GM12891 (cell line): ENCODE measurements around the gene DZIP3.
"Not testable (repeated sequence)": the region's sequence is repeated elsewhere in the genome, so short reads cannot be mapped to it uniquely, and the experiment has no call there.

Experiments
- DNase-seq: peaks from one replicate; pipeline ENCODE4 v3.0.0; 2011; ENCODE audit warnings: low spot score; ENCODE audit not compliant: insufficient read length
- FAIRE-seq: peaks from 2 replicates; lab custom pipeline; 2011; peaks lifted over from hg19 to GRCh38; lab: Jason Lieb, UNC
- PAX5 ChIP-seq: IDR thresholded peaks from 2 replicates; pipeline ENCODE4 v1.6.1; 2011; ENCODE audit warnings: low read length, moderate library complexity, mild to moderate bottlenecking; ENCODE audit not compliant: insufficient read depth, severe bottlenecking
- POLR2A ChIP-seq: IDR thresholded peaks from 2 replicates; pipeline ENCODE4 v1.6.1; 2011; ENCODE audit warnings: low read depth, low read length, control low read depth
- POLR2AphosphoS5 ChIP-seq: IDR thresholded peaks from 2 replicates; pipeline ENCODE4 v1.6.1; 2011; ENCODE audit warnings: low read depth, low read length, control low read depth
- POU2F2 ChIP-seq: IDR thresholded peaks from 2 replicates; pipeline ENCODE4 v1.6.1; 2011; ENCODE audit warnings: low read depth, mild to moderate bottlenecking, control low read depth, low read length, moderate library complexity
- SPI1 ChIP-seq: IDR thresholded peaks from 2 replicates; pipeline ENCODE4 v1.6.1; 2011; ENCODE audit warnings: low read depth, low read length, control low read depth
- TAF1 ChIP-seq: IDR thresholded peaks from 2 replicates; pipeline ENCODE4 v1.6.1; 2011; ENCODE audit warnings: low read depth, low read length, control low read depth

The DZIP3 gene

GRCh38 chr3:108598375-108598774, 8.9 kb downstream of the DZIP3 start:
- DNase-seq, result no peak
- no peak for FAIRE-seq
- TF ChIP-seq POLR2AphosphoS5 (no peak), PAX5 (no peak), SPI1 (no peak), POLR2A (no peak), TAF1 (no peak)

GRCh38 chr3:108599677-108600409, 10.3 kb downstream of the DZIP3 start:
- FAIRE-seq, result no peak
- TF ChIP-seq POLR2AphosphoS5 (no peak), POLR2A (no peak), POU2F2 (no peak), TAF1 (no peak), SPI1 (no peak), PAX5 (no peak)

DNA sequence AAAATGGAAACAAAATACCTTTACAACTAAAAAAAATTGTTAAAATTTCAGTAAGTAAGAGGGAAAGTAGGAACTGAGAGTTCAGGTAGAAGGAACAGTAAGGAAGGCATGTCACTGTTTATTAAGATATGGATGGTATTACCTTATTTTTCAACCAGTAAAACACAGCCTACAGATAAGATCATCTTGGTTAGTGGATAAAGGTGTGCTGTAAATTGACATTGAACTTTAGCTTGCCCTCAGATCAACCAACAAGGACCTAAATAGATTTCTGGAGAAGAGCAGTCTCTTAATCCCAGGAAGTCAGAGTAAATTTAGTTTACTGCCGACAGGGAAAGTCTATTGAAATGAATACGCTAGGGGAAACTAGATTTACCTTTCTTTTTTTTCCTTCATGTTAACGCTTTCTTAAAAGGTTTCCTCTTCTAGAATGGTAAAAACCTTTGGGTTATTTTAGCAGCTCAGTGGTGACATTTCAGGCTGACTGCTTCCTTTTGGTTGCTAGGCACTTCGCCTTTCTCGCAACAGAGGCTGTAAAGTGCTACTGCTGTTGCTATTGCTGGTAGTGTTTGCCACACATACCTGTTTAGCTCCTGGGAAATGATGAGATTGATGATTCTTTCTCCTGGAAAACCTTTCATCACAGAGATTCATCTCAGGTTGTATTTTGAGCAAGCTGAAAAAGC, 12.9 kb downstream of the DZIP3 start:
- TF ChIP-seq POU2F2 (no peak), PAX5 (no peak), POLR2A (no peak), POLR2AphosphoS5 (no peak), TAF1 (no peak), SPI1 (no peak)
- FAIRE-seq (peak; percentile 94), DNase-seq (no peak)

More at GRCh38 chr3:108599677-108600409, 10.3 kb downstream of the DZIP3 start:
- no peak for DNase-seq

GRCh38 chr3:108602935-108603294, 13.4 kb downstream of the DZIP3 start:
- DNase-seq, result no peak
- TF ChIP-seq POLR2A (no peak), POU2F2 (no peak), TAF1 (no peak), PAX5 (no peak), SPI1 (no peak), POLR2AphosphoS5 (no peak)
- FAIRE-seq, result no peak

DNA sequence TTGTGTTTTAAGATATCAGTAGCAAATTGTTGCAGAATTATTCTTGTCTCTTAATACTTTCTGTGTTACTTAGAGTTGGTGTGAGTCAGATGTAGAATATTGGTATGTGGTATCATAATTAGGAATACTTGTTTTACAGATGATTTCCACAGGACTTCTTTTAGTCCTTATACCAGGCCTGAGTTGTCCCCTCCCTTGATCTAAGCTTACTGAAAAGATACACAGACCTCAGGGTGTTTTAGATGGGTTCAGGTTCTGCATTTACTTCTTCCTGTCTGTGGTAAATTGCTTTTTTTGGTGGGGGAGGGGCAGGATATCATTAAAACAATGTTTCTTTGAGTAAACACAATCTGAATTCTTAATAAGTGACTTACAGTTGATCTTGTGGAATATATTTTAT, 14.2 kb downstream of the DZIP3 start:
- DNase-seq (no peak), FAIRE-seq (peak; percentile 47)
- TF ChIP-seq TAF1, result no peak
- no peak for TF ChIP-seq SPI1
- TF ChIP-seq PAX5, result no peak
- no peak for TF ChIP-seq POLR2A
- no peak for TF ChIP-seq POLR2AphosphoS5
- TF ChIP-seq POU2F2, result no peak

DNA sequence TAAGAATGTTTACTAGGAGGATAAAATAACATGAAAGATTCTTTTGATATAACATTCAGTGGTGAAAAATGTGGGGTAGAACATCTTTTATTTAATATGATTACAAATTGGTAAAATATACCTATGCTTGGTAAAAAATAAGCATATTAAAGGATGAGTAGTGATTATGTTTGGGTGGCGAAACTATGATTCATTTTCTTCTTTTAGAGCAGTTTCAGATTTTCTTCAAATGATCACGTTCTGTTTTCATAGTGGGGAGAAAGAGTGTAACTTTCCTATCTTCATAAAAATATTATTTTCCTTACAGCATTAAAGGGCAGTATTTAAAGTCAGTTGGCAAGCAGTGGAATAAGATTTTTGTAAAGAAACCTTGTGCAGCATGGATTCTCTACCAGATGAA, 15.5 kb downstream of the DZIP3 start:
- no peak for FAIRE-seq

DNA sequence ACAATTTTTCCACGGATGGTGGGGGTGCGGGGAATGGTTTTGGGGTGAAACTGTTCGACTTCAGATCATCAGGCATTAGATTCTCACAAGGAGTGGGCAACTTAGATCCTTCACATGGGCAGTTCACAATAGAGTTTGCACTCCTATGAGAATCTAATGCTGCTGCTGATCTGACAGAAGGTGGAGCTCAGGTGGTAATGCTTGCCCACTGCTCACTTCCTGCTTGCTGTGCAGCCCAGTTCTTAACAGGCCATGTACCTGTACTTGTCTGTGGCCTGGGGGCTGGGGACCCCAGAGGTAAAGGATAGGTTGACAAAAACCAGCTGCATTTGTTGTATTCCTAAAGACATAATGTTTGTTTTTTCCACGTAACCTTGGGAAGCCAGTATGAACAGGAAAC, 16.0 kb downstream of the DZIP3 start:
- TF ChIP-seq POLR2A (no peak), POLR2AphosphoS5 (no peak)
- no peak for DNase-seq
- FAIRE-seq, result peak; percentile 20

More for the DNA sequence above, 15.5 kb downstream of the DZIP3 start:
- no peak for DNase-seq
- no peak for TF ChIP-seq POLR2A
- no peak for TF ChIP-seq POLR2AphosphoS5
- TF ChIP-seq POU2F2, result no peak
- TF ChIP-seq PAX5, result no peak
- TF ChIP-seq SPI1, result no peak
- no peak for TF ChIP-seq TAF1

GRCh38 chr3:108608750-108609149, 19.2 kb downstream of the DZIP3 start:
- FAIRE-seq, result no peak
- TF ChIP-seq PAX5, result no peak
- TF ChIP-seq SPI1, result no peak

GRCh38 chr3:108610651-108611050, 21.1 kb downstream of the DZIP3 start:
- DNase-seq (no peak), FAIRE-seq (no peak)
- TF ChIP-seq TAF1, result no peak
- no peak for TF ChIP-seq PAX5
- no peak for TF ChIP-seq SPI1
- TF ChIP-seq POLR2AphosphoS5, result no peak
- no peak for TF ChIP-seq POU2F2
- TF ChIP-seq POLR2A, result no peak

More at GRCh38 chr3:108608750-108609149, 19.2 kb downstream of the DZIP3 start:
- DNase-seq, result no peak

DNA sequence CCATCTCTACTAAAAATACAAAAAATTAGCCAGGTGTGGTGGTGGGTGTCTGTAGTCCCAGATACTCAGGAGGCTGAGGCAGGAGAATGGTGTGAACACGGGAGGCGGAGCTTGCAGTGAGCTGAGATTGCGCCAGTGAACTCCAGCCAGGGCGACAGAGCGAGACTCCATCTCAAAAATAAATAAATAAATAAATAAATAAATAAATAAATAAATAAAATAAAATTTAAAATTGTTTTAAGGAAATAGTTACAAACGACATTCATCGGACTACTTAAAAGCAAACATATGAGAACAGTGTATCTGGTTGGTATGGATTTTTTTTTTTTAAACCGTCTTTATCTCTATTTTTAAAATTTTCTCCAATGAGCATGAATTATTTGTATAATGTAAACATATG, 26.6 kb downstream of the DZIP3 start:
- FAIRE-seq, DNase-seq: not testable (repeated sequence)

- FAIRE-seq (no peak), DNase-seq (no peak)
- TF ChIP-seq SPI1 (no peak), POU2F2 (no peak), PAX5 (no peak), POLR2AphosphoS5 (no peak), POLR2A (no peak), TAF1 (no peak)
These were observed 30.7 kb downstream of the DZIP3 start for GRCh38 chr3:108620250-108620649.
